ENCODE measurements around the gene MEGF9.
"Not testable (repeated sequence)": the region's sequence is repeated elsewhere in the genome, so short reads cannot be mapped to it uniquely, and the experiment has no call there.

Gene MEGF9

GRCh38 chr9:120570296-120570695, 144.0 kb downstream of the MEGF9 start:
- DNase-seq = no peak

DNA sequence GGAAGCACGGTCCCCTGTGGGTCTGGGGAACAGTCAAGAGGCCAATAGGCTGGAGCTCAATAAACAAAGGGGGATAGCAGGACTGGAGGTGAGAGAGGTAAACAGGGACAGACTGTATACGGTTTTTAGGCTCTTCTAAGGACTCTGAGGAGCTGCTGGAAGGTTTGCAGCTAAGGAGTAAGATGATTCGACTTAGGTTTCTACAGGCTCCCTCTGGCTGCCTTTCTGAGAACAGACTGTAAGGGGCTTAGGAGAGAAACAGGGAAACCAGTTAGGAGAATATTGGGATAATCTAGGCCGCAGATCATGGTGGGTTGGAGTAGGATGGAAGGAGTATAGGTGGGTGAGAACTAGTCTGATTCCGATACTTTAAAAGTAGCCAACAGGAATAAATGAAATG, 144.7 kb downstream of the MEGF9 start:
- DNase-seq = no peak

DNA sequence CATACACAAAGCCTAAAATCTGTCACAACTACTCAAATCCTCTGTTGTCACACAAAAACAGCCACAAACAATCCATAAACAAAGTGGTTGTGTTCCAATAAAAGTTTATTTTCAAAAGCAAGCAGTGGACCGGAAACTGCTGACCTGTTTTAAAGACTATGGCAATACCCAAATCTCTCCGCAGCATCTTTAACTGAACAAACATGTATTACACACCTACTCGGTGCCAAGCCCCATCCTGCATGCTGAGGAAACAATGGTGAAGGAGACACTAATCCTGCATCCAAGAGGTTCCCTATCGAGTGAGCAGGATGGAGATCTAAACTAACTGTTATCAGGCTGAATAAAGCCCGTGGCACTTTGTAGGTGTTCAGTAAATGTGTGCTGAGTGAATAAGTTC, 145.5 kb downstream of the MEGF9 start:
- no peak for DNase-seq

DNA sequence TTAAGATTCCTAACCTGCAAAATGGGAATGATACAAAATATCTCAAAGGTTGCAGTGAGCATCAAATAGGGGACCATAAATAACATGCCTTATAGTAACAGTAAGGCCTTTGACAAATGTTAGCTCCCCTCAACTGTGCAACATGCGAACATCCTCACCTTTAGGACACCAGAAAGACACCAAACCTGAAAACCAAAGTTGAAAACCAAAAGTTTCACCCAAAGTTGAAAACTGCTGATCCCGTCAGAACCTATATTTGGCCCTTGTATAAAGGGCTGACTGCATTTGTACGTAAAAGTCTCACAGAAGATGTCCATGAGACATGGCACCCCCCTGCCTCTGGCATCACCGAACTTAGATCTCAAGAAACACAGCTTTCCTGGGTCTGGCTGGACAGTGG, 146.4 kb downstream of the MEGF9 start:
- DNase-seq = no peak

DNA sequence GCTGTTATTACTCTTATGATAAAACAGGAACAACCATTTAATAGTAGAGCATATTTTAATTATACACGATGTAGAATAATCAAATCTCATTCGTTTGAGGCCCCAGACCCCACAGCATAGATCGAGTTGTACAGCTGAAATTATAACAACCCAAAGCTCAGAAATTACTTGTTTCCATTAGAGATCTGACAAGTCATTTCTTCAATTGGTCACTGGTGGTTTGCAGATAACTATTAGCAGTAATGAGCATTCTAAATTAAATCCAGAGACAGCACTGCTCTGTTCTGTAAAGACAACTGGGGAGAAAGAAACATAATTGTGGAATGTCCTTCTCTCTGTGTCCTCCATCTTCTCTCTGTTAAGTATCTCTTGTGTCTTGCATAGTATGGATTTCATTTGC, 147.2 kb downstream of the MEGF9 start:
- no peak for DNase-seq

GRCh38 chr9:120564589-120564988, 149.7 kb downstream of the MEGF9 start:
- no peak for DNase-seq

- DNase-seq = no peak
These were observed 151.3 kb downstream of the MEGF9 start for GRCh38 chr9:120562861-120563443.

DNA sequence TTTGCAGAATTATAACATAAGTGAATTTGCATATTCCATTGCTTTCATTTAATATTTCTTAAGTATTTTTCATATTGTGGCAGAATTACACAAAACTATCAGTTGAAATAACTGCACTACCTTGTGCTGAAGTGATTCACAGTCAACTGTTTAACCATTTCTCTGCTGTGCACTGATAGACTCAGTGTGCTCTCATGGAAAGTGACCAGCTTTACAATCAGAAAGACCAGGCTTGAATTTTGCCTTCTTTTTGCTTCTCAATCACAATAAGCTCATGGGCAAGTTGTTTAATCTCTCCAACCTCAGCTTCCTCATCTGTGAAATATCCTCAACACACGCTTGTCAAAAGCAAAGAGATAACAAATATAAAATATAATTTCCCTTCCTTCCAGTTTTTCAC, 152.6 kb downstream of the MEGF9 start:
- no peak for DNase-seq

DNA sequence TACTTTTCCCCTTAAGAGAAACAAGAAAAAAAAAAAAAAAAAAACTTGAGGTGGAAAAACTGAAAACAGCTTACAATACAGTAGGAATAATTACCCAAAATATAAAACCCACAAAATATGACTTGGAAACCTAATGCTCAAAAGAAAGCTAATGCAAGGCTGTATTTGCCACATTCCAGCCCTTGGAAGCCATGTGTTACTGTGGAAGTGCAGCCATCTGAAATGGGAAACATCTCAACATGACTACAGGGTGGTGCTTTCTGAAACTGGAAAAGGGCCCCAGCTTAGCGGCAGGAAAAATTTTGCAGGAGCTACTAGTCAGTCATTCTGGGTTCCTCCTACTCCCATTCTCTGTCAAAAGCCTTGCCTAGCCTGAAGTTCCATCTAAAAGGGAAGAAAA, 154.7 kb downstream of the MEGF9 start:
- no peak for DNase-seq

DNA sequence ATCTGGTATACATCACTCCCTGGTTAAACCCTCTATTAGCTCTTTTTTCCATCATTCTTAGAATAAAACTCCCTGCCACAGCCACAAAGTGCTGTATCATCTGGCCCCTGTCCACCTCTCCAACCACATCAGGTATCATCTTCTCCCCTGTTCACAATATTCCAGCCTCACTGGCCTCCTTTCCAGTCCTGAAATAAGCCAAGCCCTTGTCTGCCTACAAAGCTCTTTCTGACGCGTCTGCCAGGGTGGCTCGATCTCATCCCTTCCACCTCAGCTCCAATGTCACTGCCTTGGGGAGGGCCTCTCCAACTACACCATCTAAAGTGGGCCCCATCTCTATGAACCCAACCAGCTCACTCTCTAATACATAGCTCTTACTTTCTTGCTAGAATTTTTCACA, 155.8 kb downstream of the MEGF9 start:
- DNase-seq = no peak

GRCh38 chr9:120557205-120557604, 157.1 kb downstream of the MEGF9 start:
- no peak for DNase-seq

DNA sequence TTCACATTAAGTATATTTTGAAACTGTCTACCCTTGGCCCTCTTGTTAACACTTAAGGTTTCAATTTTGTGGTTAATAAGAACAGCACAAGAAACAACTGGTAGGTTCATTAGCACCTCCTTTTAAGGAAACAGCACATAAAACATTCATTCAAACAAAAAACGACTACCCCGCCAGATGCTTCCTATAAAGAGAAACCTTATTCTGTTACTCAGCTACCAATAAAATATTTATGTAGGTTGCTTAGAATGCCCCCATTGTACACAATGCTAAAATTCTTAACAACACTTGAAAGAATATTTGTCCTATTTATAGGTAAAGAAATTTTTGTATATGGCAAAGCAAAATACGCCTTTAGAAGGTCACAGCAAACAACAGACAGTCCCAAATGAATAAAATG, 157.5 kb downstream of the MEGF9 start:
- no peak for DNase-seq

- no peak for DNase-seq
These were observed 158.4 kb downstream of the MEGF9 start for GRCh38 chr9:120555839-120556238.

GRCh38 chr9:120552210-120552704, 162.0 kb downstream of the MEGF9 start:
- DNase-seq = not testable (repeated sequence)
